HG02623 (cell line): Measurements from ENCODE around the gene R3HDM2.

ENCODE experiments used
- ATAC-seq: cut with Tn5 transposase; IDR thresholded peaks from one replicate; pipeline ENCODE4 v1.9.1; 2021; ENCODE audit warnings: moderate library complexity; ENCODE audit not compliant: unreplicated experiment

Gene R3HDM2

GRCh38 chr12:57467212-57467874 lies 36.5 kb upstream of the R3HDM2 start:
- ATAC-seq: no peak

- no peak for ATAC-seq
Measured at GRCh38 chr12:57465747-57466505, 35.1 kb upstream of the R3HDM2 start.

- no peak for ATAC-seq
Measured at GRCh38 chr12:57465030-57465746, 34.3 kb upstream of the R3HDM2 start.

- ATAC-seq: no peak
Measured at GRCh38 chr12:57464569-57464968, 33.7 kb upstream of the R3HDM2 start.

- ATAC-seq: no peak
Measured at GRCh38 chr12:57462912-57463253, 32.0 kb upstream of the R3HDM2 start.

- peak; percentile 82 for ATAC-seq
Measured at GRCh38 chr12:57462251-57462911, 31.5 kb upstream of the R3HDM2 start.

- ATAC-seq: no peak
Measured at GRCh38 chr12:57461917-57462250, 31.0 kb upstream of the R3HDM2 start.

GRCh38 chr12:57461276-57461916 lies 30.6 kb upstream of the R3HDM2 start:
- no peak for ATAC-seq

GRCh38 chr12:57460841-57461275 lies 30.0 kb upstream of the R3HDM2 start:
- no peak for ATAC-seq

GRCh38 chr12:57460468-57460784 lies 29.6 kb upstream of the R3HDM2 start:
- no peak for ATAC-seq

- no peak for ATAC-seq
Measured at GRCh38 chr12:57459750-57460467, 29.1 kb upstream of the R3HDM2 start, which contains the start of gene GLI1. Gene GLI1 (plus strand): TSS chr12:57459785. CDS start chr12:57463692, 3,907 bp downstream.

GRCh38 chr12:57459055-57459749 lies 28.4 kb upstream of the R3HDM2 start:
- peak; percentile 43 for ATAC-seq

GRCh38 chr12:57458665-57459054 lies 27.8 kb upstream of the R3HDM2 start:
- ATAC-seq: no peak

GRCh38 chr12:57456737-57457490 lies 26.1 kb upstream of the R3HDM2 start:
- ATAC-seq: no peak

GRCh38 chr12:57456145-57456700 lies 25.4 kb upstream of the R3HDM2 start:
- ATAC-seq: no peak

- ATAC-seq: no peak
Measured at GRCh38 chr12:57455374-57456144, 24.7 kb upstream of the R3HDM2 start.

GRCh38 chr12:57454566-57455373 lies 23.9 kb upstream of the R3HDM2 start, which contains the start of gene INHBE:
Gene INHBE (plus strand): TSS chr12:57455307. CDS start chr12:57455537, 230 bp downstream.
- no peak for ATAC-seq
